Ishikawa (cell line): ENCODE measurements around the gene GRID1.

Experiments used
- CREB1 ChIP-seq: IDR thresholded peaks from 2 replicates; pipeline ENCODE4 v1.6.1; 2012; ENCODE audit warnings: low read depth
- EP300 ChIP-seq: IDR thresholded peaks from 2 replicates; pipeline ENCODE4 v1.6.1; 2012; ENCODE audit warnings: borderline replicate concordance
- NFIC ChIP-seq: IDR thresholded peaks from 2 replicates; pipeline ENCODE4 v1.6.1; 2012
- RAD21 ChIP-seq: IDR thresholded peaks from 2 replicates; pipeline ENCODE4 v1.6.1; 2012; ENCODE audit warnings: low read depth
- TAF1 ChIP-seq: IDR thresholded peaks from 2 replicates; pipeline ENCODE4 v1.6.1; 2012; ENCODE audit warnings: low read depth, mild to moderate bottlenecking
- YY1 ChIP-seq: IDR thresholded peaks from 2 replicates; pipeline ENCODE4 v1.6.1; 2012; ENCODE audit warnings: low read depth
- TF ChIP-seq, protein P1 (sequence below): IDR thresholded peaks from 2 replicates; pipeline ENCODE4 v1.6.1; 2012; ENCODE audit warnings: low read depth, mild to moderate bottlenecking
- TF ChIP-seq, protein P2 (sequence below): IDR thresholded peaks from 2 replicates; pipeline ENCODE4 v1.6.1; 2012
- TF ChIP-seq, protein P3 (sequence below): IDR thresholded peaks from 2 replicates; pipeline ENCODE4 v1.6.1; 2012

DNA sequence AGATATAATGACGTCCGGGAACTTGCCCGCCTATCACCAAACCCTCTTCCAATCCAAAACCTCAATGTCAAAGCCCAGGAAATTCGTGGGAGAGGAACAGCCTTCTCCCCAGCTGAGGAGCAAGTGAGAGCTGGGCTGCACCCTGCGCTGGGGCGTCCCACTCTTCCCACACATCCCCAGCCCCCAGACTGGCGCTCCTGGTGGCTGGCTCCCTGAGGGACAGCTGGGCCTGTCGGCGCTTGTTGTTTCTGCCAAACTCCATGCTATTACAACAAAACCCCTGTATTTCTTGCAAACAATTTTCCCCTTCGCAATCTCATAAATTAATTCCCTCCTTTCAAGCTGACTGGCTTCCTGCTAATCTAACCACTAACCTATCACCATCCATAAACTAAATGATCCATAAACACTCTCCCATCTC lies 53.0 kb downstream of the GRID1 start:
- TF ChIP-seq TAF1 = no peak
- TF ChIP-seq, protein P1, sequence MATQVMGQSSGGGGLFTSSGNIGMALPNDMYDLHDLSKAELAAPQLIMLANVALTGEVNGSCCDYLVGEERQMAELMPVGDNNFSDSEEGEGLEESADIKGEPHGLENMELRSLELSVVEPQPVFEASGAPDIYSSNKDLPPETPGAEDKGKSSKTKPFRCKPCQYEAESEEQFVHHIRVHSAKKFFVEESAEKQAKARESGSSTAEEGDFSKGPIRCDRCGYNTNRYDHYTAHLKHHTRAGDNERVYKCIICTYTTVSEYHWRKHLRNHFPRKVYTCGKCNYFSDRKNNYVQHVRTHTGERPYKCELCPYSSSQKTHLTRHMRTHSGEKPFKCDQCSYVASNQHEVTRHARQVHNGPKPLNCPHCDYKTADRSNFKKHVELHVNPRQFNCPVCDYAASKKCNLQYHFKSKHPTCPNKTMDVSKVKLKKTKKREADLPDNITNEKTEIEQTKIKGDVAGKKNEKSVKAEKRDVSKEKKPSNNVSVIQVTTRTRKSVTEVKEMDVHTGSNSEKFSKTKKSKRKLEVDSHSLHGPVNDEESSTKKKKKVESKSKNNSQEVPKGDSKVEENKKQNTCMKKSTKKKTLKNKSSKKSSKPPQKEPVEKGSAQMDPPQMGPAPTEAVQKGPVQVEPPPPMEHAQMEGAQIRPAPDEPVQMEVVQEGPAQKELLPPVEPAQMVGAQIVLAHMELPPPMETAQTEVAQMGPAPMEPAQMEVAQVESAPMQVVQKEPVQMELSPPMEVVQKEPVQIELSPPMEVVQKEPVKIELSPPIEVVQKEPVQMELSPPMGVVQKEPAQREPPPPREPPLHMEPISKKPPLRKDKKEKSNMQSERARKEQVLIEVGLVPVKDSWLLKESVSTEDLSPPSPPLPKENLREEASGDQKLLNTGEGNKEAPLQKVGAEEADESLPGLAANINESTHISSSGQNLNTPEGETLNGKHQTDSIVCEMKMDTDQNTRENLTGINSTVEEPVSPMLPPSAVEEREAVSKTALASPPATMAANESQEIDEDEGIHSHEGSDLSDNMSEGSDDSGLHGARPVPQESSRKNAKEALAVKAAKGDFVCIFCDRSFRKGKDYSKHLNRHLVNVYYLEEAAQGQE = no peak
- TF ChIP-seq, protein P2, sequence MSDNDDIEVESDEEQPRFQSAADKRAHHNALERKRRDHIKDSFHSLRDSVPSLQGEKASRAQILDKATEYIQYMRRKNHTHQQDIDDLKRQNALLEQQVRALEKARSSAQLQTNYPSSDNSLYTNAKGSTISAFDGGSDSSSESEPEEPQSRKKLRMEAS = no peak
- TF ChIP-seq, protein P3, sequence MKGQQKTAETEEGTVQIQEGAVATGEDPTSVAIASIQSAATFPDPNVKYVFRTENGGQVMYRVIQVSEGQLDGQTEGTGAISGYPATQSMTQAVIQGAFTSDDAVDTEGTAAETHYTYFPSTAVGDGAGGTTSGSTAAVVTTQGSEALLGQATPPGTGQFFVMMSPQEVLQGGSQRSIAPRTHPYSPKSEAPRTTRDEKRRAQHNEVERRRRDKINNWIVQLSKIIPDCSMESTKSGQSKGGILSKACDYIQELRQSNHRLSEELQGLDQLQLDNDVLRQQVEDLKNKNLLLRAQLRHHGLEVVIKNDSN = no peak
- no peak for TF ChIP-seq EP300
- no peak for TF ChIP-seq YY1
- TF ChIP-seq CREB1 = no peak
- no peak for TF ChIP-seq RAD21
- no peak for TF ChIP-seq NFIC
